Left renal pelvis (tissue), 4 donors: Measurements from ENCODE around the gene C1orf35. TPM values are rescaled to one million over a fixed set of nuclear protein-coding genes. Genes with fewer than 3 reads are reported as not detected.

Experiments used
- DNase-seq, 4 donors: peaks; one replicate each; pipeline ENCODE4 v3.0.0-alpha.2; 2013; ENCODE audit warnings: low read depth in 4 of 4, low spot score in 3 of 4
- polyA plus RNA-seq, 4 donors: library from polyadenylated mRNA; unstranded; fragments of 120-200 nt; gene quantifications; one replicate each; pipeline ENCODE4 v1.2.1, GENCODE V29; 2013; ENCODE audit not compliant: insufficient read length in 4 of 4

The C1orf35 gene
- polyA plus RNA-seq, 4 donors, result 11.5 to 26.3 (median 13.9) TPM

GRCh38 chr1:228082214-228082917 lies 20.8 kb downstream of the C1orf35 start, which contains the start of gene ARF1:
Gene ARF1, plus strand, starts transcription at chr1:228082708. Its CDS starts 14,407 bp downstream, at chr1:228097115.
- DNase-seq, result peak; percentile 85 to 93 (median 90)

GRCh38 chr1:228081578-228082213 lies 21.4 kb downstream of the C1orf35 start:
- no peak for DNase-seq

GRCh38 chr1:228081144-228081543 lies 22.0 kb downstream of the C1orf35 start:
- DNase-seq, result no peak

- DNase-seq, result no peak
These were observed 23.4 kb downstream of the C1orf35 start for GRCh38 chr1:228079601-228080263.

- DNase-seq, result no peak
These were observed 24.1 kb downstream of the C1orf35 start for GRCh38 chr1:228079013-228079412.

GRCh38 chr1:228077565-228078330 lies 25.4 kb downstream of the C1orf35 start:
- DNase-seq, result no peak

GRCh38 chr1:228076796-228077430 lies 26.2 kb downstream of the C1orf35 start:
- no peak for DNase-seq

GRCh38 chr1:228075801-228076271 lies 27.3 kb downstream of the C1orf35 start:
- DNase-seq, result no peak

GRCh38 chr1:228074954-228075730 lies 28.0 kb downstream of the C1orf35 start:
- DNase-seq, result no peak

- no peak for DNase-seq
These were observed 29.1 kb downstream of the C1orf35 start for GRCh38 chr1:228073857-228074545.

- no peak for DNase-seq
These were observed 29.9 kb downstream of the C1orf35 start for GRCh38 chr1:228073061-228073856.

GRCh38 chr1:228072658-228073043 lies 30.5 kb downstream of the C1orf35 start:
- no peak for DNase-seq

- DNase-seq, result no peak
These were observed 31.1 kb downstream of the C1orf35 start for GRCh38 chr1:228071839-228072657.

GRCh38 chr1:228070851-228071250 lies 32.3 kb downstream of the C1orf35 start:
- no peak for DNase-seq

GRCh38 chr1:228070173-228070572 lies 33.0 kb downstream of the C1orf35 start:
- DNase-seq, result no peak

GRCh38 chr1:228068359-228068758 lies 34.8 kb downstream of the C1orf35 start:
- DNase-seq, result no peak
